ENCODE results near the gene PALLD. TPM values are rescaled to one million over a fixed set of nuclear protein-coding genes. Genes with fewer than 3 reads are reported as not detected.
A peak's percentile ranks its signal among the peaks of the same experiment; 100 is the strongest.

PALLD gene
- polyA plus RNA-seq, 3 donors = 6.1 to 11.8 (median 9.9) TPM

DNA sequence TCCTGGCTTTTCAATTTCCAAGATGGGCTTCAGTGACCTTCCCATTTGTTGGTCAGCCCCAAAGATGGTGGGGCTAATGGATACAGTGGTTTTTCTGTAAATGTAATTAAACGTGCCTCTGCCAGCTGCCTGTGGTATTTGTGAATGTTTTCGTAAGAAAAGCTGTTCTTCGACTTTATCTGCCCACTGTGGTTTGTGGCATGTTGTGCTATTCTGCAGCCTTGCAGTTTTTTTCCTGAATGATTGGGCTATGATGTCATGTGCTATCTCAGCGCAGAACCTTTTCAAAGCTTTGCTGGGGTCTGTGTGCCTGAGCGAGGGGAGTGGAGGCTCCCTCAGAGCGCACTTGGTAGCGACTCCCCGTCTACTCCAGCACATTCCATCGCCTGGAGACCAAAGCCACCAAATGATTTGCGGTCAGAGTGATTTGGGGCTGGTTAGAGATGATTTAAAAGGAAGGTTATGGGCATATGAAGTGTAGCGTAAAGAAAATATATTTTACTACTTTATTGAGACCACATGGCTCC lies 137.5 kb downstream of the PALLD start:
- no peak overlapping the region for H3K4me3 ChIP-seq (replicated peaks in 1 of 3; ENCODE audit: low read depth in 2 of 3, low read length in 3 of 3)
- Mint-ChIP-seq H3K27me3 (ENCODE audit: low read depth in 3 of 3) (peaks cover 57 to 71% (median 62%) of the 10 kb centered on the region in 3 donors), H3K4me1 (peaks cover 22% of the 10 kb centered on the region), H3K36me3 (peaks cover 0 to 5% of the 10 kb centered on the region in 2 donors), H3K27ac (no peak overlapping the region), H3K4me3 (peak overlapping the region in 1 of 2 donors; percentile 71), H3K9me3 (peaks cover 0 to 9% (median 0%) of the 10 kb centered on the region in 7 donors)
- DNase-seq = no peak
- peaks cover 0 to 10% of the 10 kb centered on the region in 2 donors for H3K9me3 ChIP-seq (replicated peaks in 1 of 2; ENCODE audit: control insufficient read depth in 1 of 2, insufficient read depth in 1 of 2, low read length in 2 of 2)
- H3K4me1 ChIP-seq (ENCODE audit: control insufficient read depth in 1 of 2, insufficient read depth in 2 of 2, low read length in 2 of 2) = peaks cover 8 to 18% of the 10 kb centered on the region in 2 donors
- H3K27me3 ChIP-seq (ENCODE audit: control insufficient read depth in 2 of 2, insufficient read depth in 2 of 2, low read length in 2 of 2) = peaks cover 58 to 64% of the 10 kb centered on the region in 2 donors
- no peak overlapping the region for H3K27ac ChIP-seq (ENCODE audit: low read depth in 1 of 2, low read length in 2 of 2)
- no peak overlapping the region for H3K9ac ChIP-seq (ENCODE audit: insufficient read depth, low read length, poor library complexity, severe bottlenecking)
- WGBS (ENCODE audit: insufficient coverage) = 0% methylated on average over 3 of the region's 11 CpGs
- intact Hi-C loops (cut with micrococcal nuclease) = no loop called here
- H2AFZ ChIP-seq (ENCODE audit: insufficient read depth, low read depth, low read length, poor library complexity, severe bottlenecking) = no peak overlapping the region
- no peak for TF ChIP-seq CTCF (IDR thresholded peaks at IDR 0.05)
- no peak overlapping the region for H3K4me2 ChIP-seq (replicated peaks; ENCODE audit: extremely low read depth, low read length, poor library complexity, severe bottlenecking)
- H3K36me3 ChIP-seq (replicated peaks in 1 of 2; ENCODE audit: control insufficient read depth in 1 of 2, insufficient read depth in 2 of 2, low read length in 2 of 2) = no peaks in the 10 kb centered on the region
- no peaks in the 10 kb centered on the region for H4K20me1 ChIP-seq (ENCODE audit: insufficient read depth, low read length)
- H3K79me2 ChIP-seq (ENCODE audit: insufficient read depth, low read length) = no peaks in the 10 kb centered on the region

- Histone ChIP-seq H3K9me3 (replicated peaks in 1 of 2; ENCODE audit: control insufficient read depth in 1 of 2, insufficient read depth in 1 of 2, low read length in 2 of 2) (peaks cover 0 to 10% of the 10 kb centered on the region in 2 donors), H2AFZ (ENCODE audit: insufficient read depth, low read depth, low read length, poor library complexity, severe bottlenecking) (no peak overlapping the region), H3K4me1 (ENCODE audit: control insufficient read depth in 1 of 2, insufficient read depth in 2 of 2, low read length in 2 of 2) (peaks cover 8 to 13% of the 10 kb centered on the region in 2 donors), H3K9ac (ENCODE audit: insufficient read depth, low read length, poor library complexity, severe bottlenecking) (no peak overlapping the region), H3K4me2 (replicated peaks; ENCODE audit: extremely low read depth, low read length, poor library complexity, severe bottlenecking) (no peak overlapping the region), H3K27me3 (ENCODE audit: control insufficient read depth in 2 of 2, insufficient read depth in 2 of 2, low read length in 2 of 2) (peaks cover 42 to 47% of the 10 kb centered on the region in 2 donors), H3K79me2 (ENCODE audit: insufficient read depth, low read length) (no peaks in the 10 kb centered on the region), H3K36me3 (replicated peaks in 1 of 2; ENCODE audit: control insufficient read depth in 1 of 2, insufficient read depth in 2 of 2, low read length in 2 of 2) (no peaks in the 10 kb centered on the region), H3K27ac (ENCODE audit: low read depth in 1 of 2, low read length in 2 of 2) (no peak overlapping the region), H3K4me3 (replicated peaks in 1 of 3; ENCODE audit: low read depth in 2 of 3, low read length in 3 of 3) (no peak overlapping the region), H4K20me1 (ENCODE audit: insufficient read depth, low read length) (no peaks in the 10 kb centered on the region)
- Mint-ChIP-seq H3K27me3 (ENCODE audit: low read depth in 3 of 3) (peaks cover 44 to 55% (median 50%) of the 10 kb centered on the region in 3 donors), H3K36me3 (peaks cover 0 to 2% of the 10 kb centered on the region in 2 donors), H3K27ac (no peak overlapping the region), H3K4me3 (no peak overlapping the region), H3K9me3 (peaks cover 0 to 9% (median 0%) of the 10 kb centered on the region in 7 donors), H3K4me1 (peaks cover 15% of the 10 kb centered on the region)
- no peak for DNase-seq
- WGBS (ENCODE audit: insufficient coverage) = 90% methylated on average over 5 of the region's 5 CpGs
- intact Hi-C loops (cut with micrococcal nuclease) = no loop called here
- no peak for TF ChIP-seq CTCF (IDR thresholded peaks at IDR 0.05)
Observed at GRCh38 chr4:168636040-168636439, 139.2 kb downstream of the PALLD start.

All from CD14-positive monocyte (primary cell).